A673 (cell line): ENCODE results near the gene TMEM179. TPM values are rescaled to one million over a fixed set of nuclear protein-coding genes. Genes with fewer than 3 reads are reported as not detected.

ENCODE experiments used
- BruUV-seq: library from RNA; stranded (reverse); fragments of 400-500 nt; replicated peaks from 2 replicates; lab custom pipeline; 2021; lab: Mats Ljungman, UMichigan
- CTCF ChIA-PET: fragments of 300-600 bp; sonication (Branson Sonifier 250); formaldehyde crosslinking; loops from one replicate; lab custom pipeline; 2022; ENCODE audit warnings: antibody characterized with exemption; lab: Charles Lee
- POLR2A ChIA-PET: fragments of 300-600 bp; sonication (Branson Sonifier 250); formaldehyde crosslinking; loops from one replicate; lab custom pipeline; 2022; ENCODE audit warnings: antibody characterized with exemption; ENCODE audit not compliant: low non-redundant PET; lab: Charles Lee
- DNase-seq: peaks from one replicate; pipeline ENCODE4 v3.0.0-alpha.2; 2015; ENCODE audit warnings: low spot score
- H3K27ac ChIP-seq: fragments of 200-600 bp; sonication (generic); 2 replicates; pipeline ENCODE4 v1.5.1; 2016; ENCODE audit warnings: mixed run types, low read depth, mild to moderate bottlenecking, mixed read lengths, antibody characterized with exemption, low read length; ENCODE audit not compliant: poor library complexity, severe bottlenecking
- H3K27me3 ChIP-seq: fragments of 200-600 bp; sonication (generic); replicated peaks from 2 replicates; pipeline ENCODE4 v1.6.1; 2017; ENCODE audit warnings: mixed run types, low read depth, mild to moderate bottlenecking, mixed read lengths, antibody characterized with exemption, low read length; ENCODE audit not compliant: insufficient read depth, poor library complexity
- H3K36me3 ChIP-seq: fragments of 200-600 bp; sonication (generic); 2 replicates; pipeline ENCODE4 v1.6.1; 2016; ENCODE audit warnings: mixed run types, mild to moderate bottlenecking, mixed read lengths, antibody characterized with exemption, low read length; ENCODE audit not compliant: insufficient read depth, poor library complexity, severe bottlenecking
- H3K4me1 ChIP-seq: fragments of 200-600 bp; sonication (generic); 2 replicates; pipeline ENCODE4 v1.6.1; 2017; ENCODE audit warnings: mixed run types, mild to moderate bottlenecking, mixed read lengths, antibody characterized with exemption, low read length; ENCODE audit not compliant: insufficient read depth, poor library complexity, severe bottlenecking
- H3K4me3 ChIP-seq: fragments of 200-600 bp; sonication (generic); 2 replicates; pipeline ENCODE4 v1.5.1; 2016; ENCODE audit warnings: low read depth, mixed run types, mild to moderate bottlenecking, mixed read lengths, low read length; ENCODE audit not compliant: poor library complexity, severe bottlenecking
- H3K9me3 ChIP-seq: fragments of 200-600 bp; sonication (generic); 2 replicates; pipeline ENCODE4 v1.6.1; 2016; ENCODE audit warnings: mixed run types, low read depth, mild to moderate bottlenecking, mixed read lengths, antibody characterized with exemption, low read length; ENCODE audit not compliant: poor library complexity, severe bottlenecking
- CTCF ChIP-seq: fragments of 300-800, 200-600 bp; sonication (generic); conservative IDR thresholded peaks from 2 replicates; pipeline ENCODE4 v1.5.1; 2017; ENCODE audit warnings: low read depth, mild to moderate bottlenecking, antibody characterized with exemption, low read length, moderate library complexity, mixed read lengths
- EZH2 ChIP-seq: fragments of 200-600 bp; sonication (generic); IDR thresholded peaks from 2 replicates; pipeline ENCODE4 v1.6.1; 2017; ENCODE audit warnings: borderline replicate concordance, low read depth, mild to moderate bottlenecking, mixed read lengths, antibody characterized with exemption, low read length; ENCODE audit not compliant: poor library complexity, severe bottlenecking
- intact Hi-C: fragments of 100-400 bp; cut with micrococcal nuclease; formaldehyde crosslinking; loops from one replicate; pipeline ENCODE4 v1.10.0; 2022; ENCODE audit not compliant: unreplicated experiment
- total RNA-seq: library from RNA; stranded (reverse); gene quantifications from 2 replicates; pipeline ENCODE4 v1.2.3, GENCODE V29; 2021

Gene TMEM179
- total RNA-seq, 1 experiment from 2014 or later: 0.58 TPM

- H3K4me1 ChIP-seq: no peaks in the 10 kb centered on the region
Measured at GRCh38 chr14:104585966-104586697, 18.4 kb downstream of the TMEM179 start.

GRCh38 chr14:104584557-104584956 is 20.0 kb downstream of the TMEM179 start:
- no peak for DNase-seq
- Histone ChIP-seq H3K9me3 (no peaks in the 10 kb centered on the region), H3K27ac (no peak overlapping the region), H3K36me3 (no peaks in the 10 kb centered on the region), H3K4me1 (no peaks in the 10 kb centered on the region), H3K4me3 (no peak overlapping the region), H3K27me3 (no peaks in the 10 kb centered on the region)
- ChIA-PET POLR2A (no interaction called here), CTCF (no interaction called here)
- TF ChIP-seq CTCF (no peak), EZH2 (no peak)
- intact Hi-C loops: no loop called here
- BruUV-seq: no TSS peak

More at GRCh38 chr14:104585966-104586697, 18.4 kb downstream of the TMEM179 start:
- intact Hi-C loops: no loop called here
- Histone ChIP-seq H3K9me3 (no peaks in the 10 kb centered on the region), H3K4me3 (no peak overlapping the region), H3K27me3 (no peaks in the 10 kb centered on the region), H3K36me3 (no peaks in the 10 kb centered on the region), H3K27ac (no peak overlapping the region)
- no TSS peak for BruUV-seq
- POLR2A ChIA-PET: no interaction called here
- TF ChIP-seq CTCF: no peak
- DNase-seq: no peak
- CTCF ChIA-PET: no interaction called here

- Histone ChIP-seq H3K9me3 (no peaks in the 10 kb centered on the region), H3K36me3 (no peaks in the 10 kb centered on the region), H3K27me3 (no peaks in the 10 kb centered on the region), H3K4me1 (no peaks in the 10 kb centered on the region), H3K4me3 (no peak overlapping the region), H3K27ac (no peak overlapping the region)
- BruUV-seq: no TSS peak
- intact Hi-C loops: no loop called here
- TF ChIP-seq CTCF: no peak
- TF ChIP-seq EZH2: no peak
- ChIA-PET CTCF (no interaction called here), POLR2A (no interaction called here)
- DNase-seq: no peak
Measured at GRCh38 chr14:104583424-104584306, 20.9 kb downstream of the TMEM179 start.
